Cerebellar nuclear complex (tissue), 1 donor: ENCODE results near the gene PCSK6.
"Not testable (repeated sequence)": the region's sequence is repeated elsewhere in the genome, so short reads cannot be mapped to it uniquely, and the experiment has no call there.

Experiments used
- DNase-seq, 2 experiments: peaks; one replicate each; lab custom pipeline; 2025; lab: John Stamatoyannopoulos, UW

Gene PCSK6

GRCh38 chr15:101376615-101377395, 112.7 kb downstream of the PCSK6 start:
- DNase-seq: no peak

- not testable (repeated sequence) for DNase-seq
Observed at GRCh38 chr15:101375006-101375405, 114.5 kb downstream of the PCSK6 start.

DNA sequence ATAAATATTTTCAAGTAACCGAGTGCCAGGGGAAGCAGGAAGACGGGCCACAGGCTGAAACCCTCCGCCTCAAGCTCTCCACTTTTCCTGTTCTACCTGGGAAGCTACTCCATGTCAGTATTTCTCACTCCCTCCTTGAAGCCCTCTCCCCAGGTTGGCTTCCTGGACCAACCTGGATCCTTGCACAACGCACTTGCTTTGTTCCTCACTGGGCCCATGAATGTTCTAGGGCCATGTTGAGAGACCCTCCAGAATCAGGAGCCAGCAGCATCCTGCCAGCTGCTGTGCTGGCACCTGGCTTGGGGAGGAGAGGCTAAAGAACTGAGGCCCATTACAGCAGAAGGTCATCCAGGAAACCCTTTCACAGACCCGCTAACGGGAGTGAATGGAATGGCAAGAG, 115.2 kb downstream of the PCSK6 start:
- no peak for DNase-seq

DNA sequence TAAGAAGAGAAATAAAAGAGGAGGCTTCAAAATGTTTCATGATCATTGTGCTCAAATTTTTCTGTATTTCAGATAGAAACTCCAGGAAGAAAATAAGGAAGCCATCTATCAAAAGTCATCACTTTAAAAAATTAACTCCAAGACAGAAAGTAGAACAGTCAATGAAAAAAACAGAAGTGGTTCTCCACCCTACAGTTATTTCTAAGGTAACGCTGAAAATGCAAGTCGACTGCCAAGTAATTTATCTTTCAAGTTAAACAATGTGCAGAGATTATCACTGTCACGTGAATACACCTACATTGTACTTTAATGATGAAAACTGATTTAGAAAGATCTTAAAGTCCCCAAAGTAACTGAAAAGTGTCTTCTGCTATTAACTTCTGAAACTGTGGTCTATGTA, 115.9 kb downstream of the PCSK6 start:
- DNase-seq: no peak

DNA sequence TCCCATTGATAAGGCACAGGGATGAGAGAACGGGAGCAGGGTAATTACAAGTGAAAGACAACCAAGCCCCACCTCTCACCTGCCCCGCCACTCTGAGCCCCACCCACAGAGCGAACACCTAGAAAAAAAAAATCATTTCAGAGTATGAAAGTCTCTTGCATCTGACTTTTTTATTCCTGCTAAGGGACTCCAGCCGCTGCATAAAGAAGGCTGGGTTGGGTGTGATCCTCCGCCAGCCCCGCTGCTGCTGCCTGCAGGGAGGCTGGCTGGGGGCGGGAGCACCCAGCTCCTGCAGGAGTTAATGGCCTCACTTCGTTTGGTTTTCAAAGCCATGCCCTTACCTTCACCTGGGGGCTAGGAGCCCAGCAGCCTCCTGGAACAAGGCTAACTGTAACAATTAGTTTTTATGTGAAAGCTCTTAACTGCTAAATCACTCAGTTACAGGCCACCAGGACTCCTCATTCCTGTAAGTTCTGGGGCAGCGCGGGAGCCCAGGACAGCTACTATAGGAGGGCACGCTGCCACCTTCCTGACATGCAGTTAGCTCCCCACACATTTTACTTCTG, 116.5 kb downstream of the PCSK6 start:
- no peak for DNase-seq

- DNase-seq: no peak
Observed at GRCh38 chr15:101372149-101372577, 117.3 kb downstream of the PCSK6 start.

DNA sequence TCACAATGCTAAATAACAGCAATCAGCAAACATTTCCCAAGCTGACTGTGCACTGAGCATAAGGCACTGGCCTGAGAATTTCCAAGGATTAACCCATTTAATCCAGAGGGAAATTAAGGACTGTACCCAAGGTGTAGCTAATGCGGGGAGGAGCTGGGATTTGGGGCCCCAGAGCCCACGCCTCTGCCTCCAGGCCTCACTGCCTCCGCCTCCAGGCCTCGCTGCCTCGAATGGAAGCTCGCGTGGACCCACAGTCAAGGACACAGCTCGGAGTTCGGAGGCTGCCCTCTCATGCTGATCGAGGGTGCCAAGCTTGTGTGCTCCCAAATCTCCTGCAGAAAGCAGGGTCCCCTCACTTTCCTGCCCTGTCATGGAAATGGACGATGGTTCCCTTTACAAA, 118.0 kb downstream of the PCSK6 start:
- no peak for DNase-seq

GRCh38 chr15:101371081-101371480, 118.4 kb downstream of the PCSK6 start:
- DNase-seq: no peak

DNA sequence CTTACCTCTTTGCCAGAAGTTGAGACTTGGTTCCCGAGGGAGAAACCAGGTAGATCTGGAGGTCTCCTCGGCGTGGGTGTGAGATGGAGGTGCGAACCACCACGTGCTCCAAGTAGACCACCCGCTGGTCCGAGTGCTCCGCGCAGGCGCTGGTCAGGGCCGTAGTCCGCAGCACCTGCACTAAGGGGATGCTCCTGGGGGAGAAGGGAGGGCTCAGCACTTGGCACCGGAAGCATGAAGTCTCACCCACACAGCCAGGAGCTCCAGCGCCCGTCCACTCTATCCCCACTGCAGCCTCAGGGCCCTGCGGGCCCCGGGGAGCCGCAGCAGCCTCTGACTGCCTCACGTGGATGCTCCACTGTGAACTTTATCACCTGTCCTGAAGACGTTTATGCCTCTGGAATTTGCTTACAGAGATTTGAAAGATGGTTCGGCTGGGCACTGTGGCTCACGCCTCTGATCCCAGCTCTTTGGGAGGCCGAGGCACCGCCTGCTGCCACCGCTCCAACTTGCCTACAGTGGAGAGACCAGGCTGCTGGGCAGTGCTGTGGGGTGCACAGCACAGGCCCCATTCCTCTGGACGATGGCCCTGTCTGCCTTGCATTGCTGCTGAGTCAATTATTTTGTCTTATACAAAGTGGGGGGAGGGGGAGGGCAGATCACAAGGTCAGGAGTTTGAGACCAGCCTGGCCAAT, 119.0 kb downstream of the PCSK6 start:
- no peak for DNase-seq

- DNase-seq: no peak
Observed at GRCh38 chr15:101369676-101370075, 119.8 kb downstream of the PCSK6 start.

DNA sequence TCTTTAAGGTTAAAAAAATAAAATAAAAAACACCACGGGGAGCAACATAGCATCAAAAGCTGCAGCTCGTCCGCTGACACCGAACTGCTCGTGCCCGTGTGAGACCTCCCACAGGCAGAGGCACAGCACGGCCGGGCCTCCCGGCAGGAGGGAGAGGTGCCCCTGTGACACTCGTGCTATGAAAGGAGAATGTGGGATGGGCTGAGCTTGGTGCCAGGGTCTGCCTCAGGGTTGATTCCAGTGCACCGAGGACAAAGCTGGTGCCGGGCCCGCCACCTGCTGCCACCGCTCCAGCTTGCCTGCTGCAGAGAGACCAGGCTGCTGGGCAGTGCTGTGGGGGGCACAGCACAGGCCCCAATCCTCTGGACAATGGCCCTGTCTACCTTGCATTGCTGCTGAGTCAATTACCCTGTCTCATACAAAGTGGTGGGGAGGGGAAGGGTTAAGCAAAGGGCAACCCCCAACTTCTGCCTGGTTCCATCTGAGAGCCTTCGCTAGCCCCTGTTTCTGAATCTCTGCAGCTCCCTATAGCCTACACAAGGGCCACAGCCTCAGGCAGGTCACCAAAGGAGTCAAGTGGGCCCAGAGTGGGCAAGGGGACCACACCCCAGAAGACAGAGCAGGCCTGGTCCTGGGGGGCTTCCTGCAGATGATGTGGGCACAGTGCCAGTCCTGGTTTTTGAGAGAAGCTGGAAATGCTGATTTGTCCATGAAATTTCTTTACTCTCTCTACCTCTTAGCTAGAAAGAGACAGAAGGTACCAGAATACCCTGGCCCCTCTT, 120.5 kb downstream of the PCSK6 start:
- no peak for DNase-seq

DNA sequence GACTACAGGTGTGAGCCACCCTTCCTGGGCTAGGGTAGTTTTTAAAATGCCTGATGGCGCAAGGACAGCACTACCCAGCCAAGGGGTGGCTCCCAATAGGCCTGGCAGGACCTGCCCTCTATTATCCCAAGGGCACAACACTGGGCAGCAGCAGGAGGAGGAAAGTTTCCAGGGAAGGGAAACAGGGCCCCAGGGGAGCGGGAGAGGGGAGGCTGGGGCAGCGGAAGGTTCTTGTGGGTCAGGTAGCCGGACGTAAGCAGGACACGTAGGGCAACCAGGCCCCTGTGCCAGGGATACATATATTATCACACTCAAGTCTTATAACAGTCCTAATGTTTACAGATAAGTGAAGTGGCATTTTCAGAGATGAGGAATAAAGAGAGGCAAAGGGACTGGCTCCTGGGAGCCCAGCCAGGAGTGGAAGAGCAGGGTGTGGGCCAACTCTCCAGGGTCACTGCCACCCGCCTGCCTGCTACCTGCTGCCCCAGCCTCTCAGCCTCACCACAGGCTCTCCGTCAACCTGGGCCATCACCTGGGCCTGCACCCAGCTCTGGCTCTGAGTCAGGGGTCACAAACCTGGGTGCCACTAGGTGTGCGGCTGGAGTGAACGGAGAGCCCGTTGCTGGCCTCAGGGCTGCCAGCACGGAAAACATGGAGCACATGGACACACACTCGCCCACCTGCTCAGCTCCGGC, 121.3 kb downstream of the PCSK6 start:
- DNase-seq: no peak

DNA sequence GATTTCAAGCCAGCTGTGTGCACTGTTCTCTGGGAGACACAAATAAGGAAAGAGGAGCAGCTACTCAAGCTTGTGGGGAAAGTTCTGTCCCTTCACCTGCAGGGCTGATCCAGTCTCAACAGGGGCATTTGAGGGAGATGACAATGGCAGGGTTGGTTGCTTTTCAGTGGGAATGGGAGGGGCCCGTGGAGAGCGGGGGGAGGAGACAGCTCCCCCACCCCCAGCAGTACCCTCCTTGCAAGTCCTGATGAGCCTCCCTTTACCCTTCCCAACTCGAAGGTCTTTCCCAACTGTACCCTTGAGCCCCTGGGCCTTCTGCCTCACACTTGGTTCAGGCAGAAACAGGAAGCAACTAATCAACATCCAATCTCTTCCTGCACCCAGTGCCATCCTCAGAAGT, 122.7 kb downstream of the PCSK6 start:
- DNase-seq: no peak

- no peak for DNase-seq
Observed at GRCh38 chr15:101362986-101363566, 126.4 kb downstream of the PCSK6 start.

DNA sequence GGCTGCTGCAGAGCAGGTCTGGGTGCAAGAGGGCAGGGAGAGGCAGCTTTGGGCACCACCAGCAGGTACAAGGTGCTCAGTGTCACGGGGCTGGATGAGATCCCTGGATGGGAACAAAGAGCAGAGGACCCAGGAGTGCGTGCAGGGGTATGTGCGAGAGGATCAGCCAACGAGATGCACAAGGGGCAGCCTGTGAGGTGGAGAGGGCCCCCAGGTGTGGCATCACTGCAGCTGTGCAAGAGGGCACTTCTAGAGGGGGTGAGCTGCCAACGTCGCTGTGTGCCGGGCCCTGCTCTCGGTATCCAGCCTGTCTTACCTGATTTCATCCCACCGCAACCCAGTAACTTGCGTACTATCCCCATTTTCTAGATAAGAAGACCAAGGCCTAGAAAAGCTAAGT, 127.1 kb downstream of the PCSK6 start:
- DNase-seq: no peak

GRCh38 chr15:101361418-101361817, 128.1 kb downstream of the PCSK6 start:
- no peak for DNase-seq

DNA sequence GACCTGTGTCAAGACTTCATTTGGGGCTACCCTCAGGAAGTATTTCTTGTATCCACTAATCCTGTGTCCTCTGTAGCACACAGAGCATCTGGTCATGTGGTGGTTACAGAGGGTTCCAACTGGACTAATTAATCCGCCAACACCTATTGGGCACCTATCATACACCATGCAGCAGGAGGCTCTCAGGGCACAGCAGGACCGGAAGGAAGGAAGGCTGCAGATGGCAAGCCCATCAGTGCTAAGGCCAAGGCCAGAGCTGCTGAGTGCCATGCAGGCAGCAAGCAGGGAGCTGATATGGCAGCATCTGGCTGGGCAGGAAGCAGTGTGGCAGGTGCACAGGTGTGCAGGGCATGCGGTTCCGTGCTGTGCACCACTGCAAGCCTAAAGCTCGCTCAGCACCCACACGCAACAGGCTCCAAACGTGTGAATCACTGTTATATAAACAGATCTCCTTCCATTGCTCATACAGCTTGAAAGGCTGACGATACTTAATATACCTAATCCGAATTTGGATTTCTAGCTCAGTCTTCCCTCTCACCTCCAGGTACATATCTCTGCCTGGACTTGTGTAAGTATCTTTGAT, 130.1 kb downstream of the PCSK6 start:
- no peak for DNase-seq

GRCh38 chr15:101358895-101359294, 130.6 kb downstream of the PCSK6 start:
- no peak for DNase-seq

GRCh38 chr15:101357885-101358284, 131.6 kb downstream of the PCSK6 start:
- no peak for DNase-seq

GRCh38 chr15:101357333-101357732, 132.2 kb downstream of the PCSK6 start:
- DNase-seq: no peak
